Activated CD4-positive, alpha-beta T cell treated with anti-CD3 and anti-CD28 coated beads, Interleukin-2, amount 50 U/mL, for 48 hours (primary cell): Measurements from ENCODE around the gene PLEKHH2.
A peak's percentile ranks its signal among the peaks of the same experiment; 100 is the strongest.
"Not testable (repeated sequence)": the region's sequence is repeated elsewhere in the genome, so short reads cannot be mapped to it uniquely, and the experiment has no call there.

Experiments used
- DNase-seq, 2 experiments: peaks; one replicate each; pipeline ENCODE4 v3.0.0-alpha.2; 2020

Gene PLEKHH2

GRCh38 chr2:43718530-43719124, 81.6 kb downstream of the PLEKHH2 start:
- DNase-seq = no peak

GRCh38 chr2:43724728-43725526, 87.9 kb downstream of the PLEKHH2 start:
- DNase-seq = no peak

- no peak for DNase-seq
Measured at GRCh38 chr2:43725711-43726246, 88.7 kb downstream of the PLEKHH2 start.

- not testable (repeated sequence) for DNase-seq
Measured at GRCh38 chr2:43726961-43727633, 90.0 kb downstream of the PLEKHH2 start.

GRCh38 chr2:43727634-43728014, 90.6 kb downstream of the PLEKHH2 start:
- DNase-seq = no peak

- DNase-seq = no peak
Measured at GRCh38 chr2:43729491-43730174, 92.6 kb downstream of the PLEKHH2 start.

- no peak for DNase-seq
Measured at GRCh38 chr2:43731211-43731610, 94.2 kb downstream of the PLEKHH2 start.

- DNase-seq = no peak
Measured at GRCh38 chr2:43736637-43737036, 99.6 kb downstream of the PLEKHH2 start.

- DNase-seq = no peak
Measured at GRCh38 chr2:43737097-43737854, 100.2 kb downstream of the PLEKHH2 start.

- DNase-seq = no peak
Measured at GRCh38 chr2:43737855-43738254, 100.8 kb downstream of the PLEKHH2 start.

GRCh38 chr2:43738257-43738656, 101.2 kb downstream of the PLEKHH2 start:
- DNase-seq = no peak

GRCh38 chr2:43743706-43744105, 106.6 kb downstream of the PLEKHH2 start:
- no peak for DNase-seq

- DNase-seq = no peak
Measured at GRCh38 chr2:43745457-43745856, 108.4 kb downstream of the PLEKHH2 start.

- peak; percentile 31 to 50 for DNase-seq
Measured at GRCh38 chr2:43748333-43748732, 111.3 kb downstream of the PLEKHH2 start.

GRCh38 chr2:43749583-43749982, 112.5 kb downstream of the PLEKHH2 start:
- no peak for DNase-seq

GRCh38 chr2:43751476-43751990, 114.5 kb downstream of the PLEKHH2 start:
- no peak for DNase-seq

GRCh38 chr2:43752302-43752701, 115.2 kb downstream of the PLEKHH2 start:
- no peak for DNase-seq

- DNase-seq = no peak
Measured at GRCh38 chr2:43754180-43754579, 117.1 kb downstream of the PLEKHH2 start.

GRCh38 chr2:43758739-43759138, 121.7 kb downstream of the PLEKHH2 start:
- no peak for DNase-seq

GRCh38 chr2:43759195-43759594, 122.1 kb downstream of the PLEKHH2 start:
- DNase-seq = no peak

- no peak for DNase-seq
Measured at GRCh38 chr2:43762286-43762685, 125.2 kb downstream of the PLEKHH2 start.

GRCh38 chr2:43763091-43763490, 126.0 kb downstream of the PLEKHH2 start:
- DNase-seq = no peak
